ENCODE measurements around the gene VGLL4.

VGLL4 gene

GRCh38 chr3:11564577-11565001, 79.1 kb downstream of the VGLL4 start:
- DNase-seq (ENCODE audit: low read depth) = no peak

- no peak for DNase-seq (ENCODE audit: low read depth)
Measured at GRCh38 chr3:11563865-11564185, 79.9 kb downstream of the VGLL4 start.

GRCh38 chr3:11563159-11563864, 80.4 kb downstream of the VGLL4 start:
- no peak for DNase-seq (ENCODE audit: low read depth)

GRCh38 chr3:11562277-11562881, 81.3 kb downstream of the VGLL4 start:
- DNase-seq (ENCODE audit: low read depth) = no peak

GRCh38 chr3:11560746-11561145, 83.0 kb downstream of the VGLL4 start:
- DNase-seq (ENCODE audit: low read depth) = no peak

GRCh38 chr3:11559816-11560633, 83.7 kb downstream of the VGLL4 start:
- no peak for DNase-seq (ENCODE audit: low read depth)

- no peak for DNase-seq (ENCODE audit: low read depth)
Measured at GRCh38 chr3:11558918-11559815, 84.5 kb downstream of the VGLL4 start.

- DNase-seq (ENCODE audit: low read depth) = no peak
Measured at GRCh38 chr3:11558411-11558903, 85.3 kb downstream of the VGLL4 start.

GRCh38 chr3:11558002-11558401, 85.7 kb downstream of the VGLL4 start:
- no peak for DNase-seq (ENCODE audit: low read depth)

GRCh38 chr3:11556851-11557644, 86.7 kb downstream of the VGLL4 start:
- no peak for DNase-seq (ENCODE audit: low read depth)

- DNase-seq (ENCODE audit: low read depth) = no peak
Measured at GRCh38 chr3:11555881-11556633, 87.7 kb downstream of the VGLL4 start.

- DNase-seq (ENCODE audit: low read depth) = no peak
Measured at GRCh38 chr3:11555211-11555782, 88.4 kb downstream of the VGLL4 start.

GRCh38 chr3:11554666-11555065, 89.0 kb downstream of the VGLL4 start:
- no peak for DNase-seq (ENCODE audit: low read depth)

- DNase-seq (ENCODE audit: low read depth) = no peak
Measured at GRCh38 chr3:11554236-11554610, 89.5 kb downstream of the VGLL4 start.

- no peak for DNase-seq (ENCODE audit: low read depth)
Measured at GRCh38 chr3:11553436-11554235, 90.1 kb downstream of the VGLL4 start.

- DNase-seq (ENCODE audit: low read depth) = no peak
Measured at GRCh38 chr3:11552289-11553264, 91.1 kb downstream of the VGLL4 start.

GRCh38 chr3:11551036-11551435, 92.7 kb downstream of the VGLL4 start:
- no peak for DNase-seq (ENCODE audit: low read depth)

GRCh38 chr3:11549580-11550140, 94.1 kb downstream of the VGLL4 start:
- no peak for DNase-seq (ENCODE audit: low read depth)

Data from stimulated activated CD4-positive, alpha-beta T cell treated with anti-CD3 and anti-CD28 coated beads, Interleukin-2, amount 100 ng/mL, for 4 hours (primary cell).